ENCODE results near the gene NUPR2.
"Not testable (repeated sequence)": the region's sequence is repeated elsewhere in the genome, so short reads cannot be mapped to it uniquely, and the experiment has no call there.

GRCh38 chr7:56112244-56112643 is 4.0 kb downstream of the NUPR2 start:
- not testable (repeated sequence) for TF ChIP-seq ZNF138 (CRISPR knock-in tag; conservative IDR thresholded peaks at IDR 0.05); CTCF (IDR thresholded peaks at IDR 0.05); JAZF1 (CRISPR knock-in tag; IDR thresholded peaks at IDR 0.05); JUN (CRISPR knock-in tag; IDR thresholded peaks at IDR 0.05); FOXP1 (CRISPR knock-in tag; IDR thresholded peaks at IDR 0.05; ENCODE audit: borderline replicate concordance); USF2 (CRISPR knock-in tag; IDR thresholded peaks at IDR 0.05); SP1 (CRISPR knock-in tag; conservative IDR thresholded peaks at IDR 0.05); ZNF317 (CRISPR knock-in tag; IDR thresholded peaks at IDR 0.05; ENCODE audit: borderline replicate concordance, low read depth); SMAD4 (CRISPR knock-in tag; IDR thresholded peaks at IDR 0.05); ESRRA (CRISPR knock-in tag; IDR thresholded peaks at IDR 0.05; ENCODE audit: borderline replicate concordance); NFATC4 (CRISPR knock-in tag; IDR thresholded peaks at IDR 0.05)
